ENCODE results near the gene SEC63.

GRCh38 chr6:107843400-107843799, 114.6 kb downstream of the SEC63 start:
- TF ChIP-seq CTCF (IDR thresholded peaks at IDR 0.05): no peak
- no peak for TF ChIP-seq POLR2A (IDR thresholded peaks at IDR 0.05)

Measured in adrenal gland (tissue), 5 donors.